Thoracic aorta (tissue), 2 donors: Measurements from ENCODE around the gene FAM186B. TPM values are rescaled to one million over a fixed set of nuclear protein-coding genes. Genes with fewer than 3 reads are reported as not detected.
"Not testable (repeated sequence)": the region's sequence is repeated elsewhere in the genome, so short reads cannot be mapped to it uniquely, and the experiment has no call there.

Experiments
- ATAC-seq: fragments of 150-250 bp; one replicate; pipeline ENCODE4 v1.8.0; 2017; ENCODE audit warnings: low read depth; ENCODE audit not compliant: insufficient number of reproducible peaks, low FRiP score
- DNase-seq: peaks from one replicate; pipeline ENCODE4 v3.0.0-alpha.2; 2020; ENCODE audit warnings: low spot score
- H3K27ac ChIP-seq, 2 donors: fragments of 200-600 bp; sonication (generic); 1 replicate in 1 of 2; 2 replicates in 1 of 2; pipeline ENCODE4 v1.5.1; 2016; ENCODE audit warnings: mild to moderate bottlenecking in 2 of 2, moderate library complexity in 2 of 2
- H3K27me3 ChIP-seq: fragments of 200-600 bp; sonication (generic); replicated peaks from 2 replicates; pipeline ENCODE4 v1.6.0; 2016; ENCODE audit warnings: mild to moderate bottlenecking; ENCODE audit not compliant: insufficient read depth
- H3K36me3 ChIP-seq: fragments of 200-600 bp; sonication (generic); one replicate; pipeline ENCODE4 v1.5.1; 2016
- H3K4me1 ChIP-seq, 2 donors: fragments of 200-600 bp; sonication (generic); 1 replicate in 1 of 2; 2 replicates in 1 of 2; pipeline versions ENCODE4 v1.5.1 to v1.6.0; 2016; ENCODE audit warnings: low read depth in 2 of 2, mild to moderate bottlenecking in 1 of 2; ENCODE audit not compliant: control insufficient read depth in 1 of 2
- H3K4me3 ChIP-seq: fragments of 200-600 bp; sonication (generic); 2 replicates; pipeline ENCODE4 v1.5.1; 2016; ENCODE audit warnings: mild to moderate bottlenecking
- H3K9me3 ChIP-seq: fragments of 200-600 bp; sonication (generic); 2 replicates; pipeline ENCODE4 v1.5.1; 2016
- CTCF ChIP-seq: fragments of 200-600 bp; sonication (generic); IDR thresholded peaks from one replicate; pipeline ENCODE4 v1.5.1; 2019; ENCODE audit warnings: antibody characterized with exemption
- total RNA-seq, 2 donors: library from RNA; depleted of rRNA; stranded (reverse); fragments of >200 nt; gene quantifications; one replicate each; pipeline versions ENCODE4 v1.1.0 to v1.2.3, GENCODE V29; 2016

Gene FAM186B
- under 1 TPM; 0.42 to 0.54 TPM for total RNA-seq

- H3K36me3 ChIP-seq, H3K9me3 ChIP-seq, ATAC-seq, H3K4me1 ChIP-seq, H3K4me3 ChIP-seq, H3K27me3 ChIP-seq, H3K27ac ChIP-seq, DNase-seq: not testable (repeated sequence)
Observed at GRCh38 chr12:49605539-49605938, at the start of gene FAM186B. Gene FAM186B, minus strand, starts transcription at chr12:49605639. Its CDS starts 162 bp downstream, at chr12:49605477.

- peaks cover 4% of the 10 kb centered on the region for H3K36me3 ChIP-seq
- H3K27ac ChIP-seq, result no peak overlapping the region
- no peaks in the 10 kb centered on the region for H3K4me1 ChIP-seq
- TF ChIP-seq CTCF, result no peak
- no peaks in the 10 kb centered on the region for H3K27me3 ChIP-seq
- H3K9me3 ChIP-seq, result no peaks in the 10 kb centered on the region
- no peak for DNase-seq
- H3K4me3 ChIP-seq, result no peak overlapping the region
- ATAC-seq, result no peak
Observed at GRCh38 chr12:49654715-49655114, 49.3 kb upstream of the FAM186B start.

GRCh38 chr12:49652921-49653520 is 47.6 kb upstream of the FAM186B start:
- H3K27ac ChIP-seq, result no peak overlapping the region
- no peak for TF ChIP-seq CTCF
- no peak for DNase-seq
- H3K27me3 ChIP-seq, result no peaks in the 10 kb centered on the region
- no peaks in the 10 kb centered on the region for H3K9me3 ChIP-seq
- H3K4me1 ChIP-seq, result peaks cover 3 to 8% of the 10 kb centered on the region in 2 donors
- peaks cover 7% of the 10 kb centered on the region for H3K36me3 ChIP-seq
- no peak overlapping the region for H3K4me3 ChIP-seq
- no peak for ATAC-seq

- Histone ChIP-seq H3K4me1 (peaks cover 14 to 20% of the 10 kb centered on the region in 2 donors), H3K36me3 (peaks cover 9% of the 10 kb centered on the region), H3K27ac (no peak overlapping the region), H3K4me3 (no peak overlapping the region), H3K9me3 (no peaks in the 10 kb centered on the region), H3K27me3 (no peaks in the 10 kb centered on the region)
- DNase-seq (no peak), ATAC-seq (no peak)
- TF ChIP-seq CTCF, result no peak
Observed at GRCh38 chr12:49651855-49652254, 46.4 kb upstream of the FAM186B start.

GRCh38 chr12:49649892-49650291 is 44.5 kb upstream of the FAM186B start:
- peaks cover 14 to 21% of the 10 kb centered on the region in 2 donors for H3K4me1 ChIP-seq
- no peak overlapping the region for H3K4me3 ChIP-seq
- H3K36me3 ChIP-seq, result peaks cover 18% of the 10 kb centered on the region
- H3K27ac ChIP-seq, result no peak overlapping the region
- no peak for TF ChIP-seq CTCF
- no peak for ATAC-seq
- no peak for DNase-seq
- H3K27me3 ChIP-seq, result no peaks in the 10 kb centered on the region
- no peaks in the 10 kb centered on the region for H3K9me3 ChIP-seq

GRCh38 chr12:49649445-49649844 is 44.0 kb upstream of the FAM186B start:
- TF ChIP-seq CTCF, result no peak
- DNase-seq (no peak), ATAC-seq (no peak)
- H3K4me3 ChIP-seq, result no peak overlapping the region
- H3K4me1 ChIP-seq, result peaks cover 14 to 21% of the 10 kb centered on the region in 2 donors
- no peaks in the 10 kb centered on the region for H3K9me3 ChIP-seq
- H3K27me3 ChIP-seq, result no peaks in the 10 kb centered on the region
- H3K27ac ChIP-seq, result no peak overlapping the region
- H3K36me3 ChIP-seq, result peaks cover 18% of the 10 kb centered on the region
